ENCODE measurements around the gene LRRC58.
A peak's percentile ranks its signal among the peaks of the same experiment; 100 is the strongest.
"Not testable (repeated sequence)": the region's sequence is repeated elsewhere in the genome, so short reads cannot be mapped to it uniquely, and the experiment has no call there.

The LRRC58 gene

DNA sequence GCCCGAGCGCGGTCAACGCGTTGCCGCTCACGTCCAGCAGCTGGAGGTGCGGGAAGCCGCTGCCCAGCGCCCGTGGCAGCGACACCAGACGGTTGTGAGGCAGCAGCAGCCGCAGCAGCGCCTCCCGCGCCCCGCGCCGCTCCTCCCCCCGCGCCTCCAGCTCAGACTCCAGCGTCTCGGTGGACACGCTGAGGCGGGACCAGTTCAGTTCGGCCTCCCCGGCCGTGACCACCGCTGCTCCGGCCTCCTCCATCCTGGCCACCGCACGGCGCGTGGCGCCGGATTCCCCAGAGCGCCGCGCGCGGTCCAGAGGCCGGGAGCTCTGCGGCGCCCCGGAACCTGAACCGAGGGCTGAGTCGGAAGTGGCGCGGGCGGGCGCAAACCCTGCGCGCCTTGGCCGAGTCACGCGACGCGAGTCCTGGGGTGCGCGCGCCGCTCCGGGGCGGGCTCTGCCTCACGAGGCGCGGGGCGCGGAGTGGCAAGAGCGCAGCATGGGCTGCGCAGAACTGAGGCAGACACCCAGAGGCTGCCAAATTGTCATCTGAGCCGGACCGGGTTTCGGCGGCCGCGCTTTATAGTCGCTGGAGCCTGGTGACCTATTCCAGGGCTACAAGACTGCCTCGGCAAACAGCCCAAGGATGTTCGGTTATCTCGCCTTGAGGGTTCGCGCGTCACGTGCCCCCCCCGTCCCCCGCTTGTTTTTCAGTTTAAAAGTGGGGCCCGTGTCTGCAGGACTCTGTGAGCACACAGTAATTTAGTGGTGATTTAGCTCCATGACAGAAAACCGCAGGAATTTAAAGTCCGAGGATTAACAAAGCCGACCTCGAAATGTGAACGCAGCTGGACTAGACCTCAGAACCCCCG is at the start of gene LRRC58:
Gene LRRC58 (minus strand): TSS at position 364 of the 864 bp plus-strand sequence. CDS start 111 bp downstream, at position 253.
- intact Hi-C loops (cut with DNase I), result loop anchor here (5.0 to 10.0 kb wide), 3 partner anchors 104 to 257 kb away; partner anchors contain the start of gene GSK3B
- DNase-seq, result peak; percentile 72 to 98 (median 84)

DNA sequence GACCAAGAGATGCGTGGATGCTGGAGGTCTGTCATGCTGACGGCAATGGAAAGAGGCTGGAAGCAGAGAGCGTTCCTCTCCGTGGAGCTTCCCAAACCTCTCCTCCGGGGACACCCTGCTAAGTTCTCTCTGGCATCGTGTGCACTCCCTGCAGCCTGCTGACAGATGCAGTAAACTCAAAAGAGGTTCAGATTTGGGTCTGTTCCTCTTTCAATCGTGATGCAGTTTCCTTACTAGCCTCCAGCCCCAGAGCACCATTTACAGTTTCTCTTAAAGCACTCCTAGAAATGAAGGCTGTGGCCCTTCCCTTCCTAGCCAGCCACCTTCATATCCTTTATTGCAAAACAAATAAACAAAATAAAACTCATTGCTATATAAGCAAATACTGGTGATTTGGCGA is 47.3 kb upstream of the LRRC58 start:
- intact Hi-C loops (cut with DNase I), result no loop called here
- DNase-seq, result no peak

DNA sequence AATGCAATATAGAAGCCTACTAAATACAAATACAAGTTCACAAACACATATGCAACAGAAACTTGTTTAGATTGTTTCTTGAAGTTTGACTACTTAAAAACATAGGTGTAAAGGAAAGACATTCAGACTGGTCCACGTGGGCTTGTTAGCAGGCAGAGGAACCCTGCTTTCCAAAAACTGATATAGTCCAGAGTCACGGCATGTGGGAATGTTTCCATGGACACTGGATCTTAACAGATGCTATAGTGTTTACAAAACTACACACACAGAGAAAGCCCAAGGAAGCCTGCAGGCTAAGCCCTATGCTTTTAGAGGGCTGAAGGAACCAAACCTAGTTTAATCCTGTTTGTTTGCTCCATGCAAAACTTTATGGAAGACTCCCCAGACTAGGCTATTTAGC is 45.2 kb upstream of the LRRC58 start:
- no peak for DNase-seq
- intact Hi-C loops (cut with DNase I), result no loop called here

DNA sequence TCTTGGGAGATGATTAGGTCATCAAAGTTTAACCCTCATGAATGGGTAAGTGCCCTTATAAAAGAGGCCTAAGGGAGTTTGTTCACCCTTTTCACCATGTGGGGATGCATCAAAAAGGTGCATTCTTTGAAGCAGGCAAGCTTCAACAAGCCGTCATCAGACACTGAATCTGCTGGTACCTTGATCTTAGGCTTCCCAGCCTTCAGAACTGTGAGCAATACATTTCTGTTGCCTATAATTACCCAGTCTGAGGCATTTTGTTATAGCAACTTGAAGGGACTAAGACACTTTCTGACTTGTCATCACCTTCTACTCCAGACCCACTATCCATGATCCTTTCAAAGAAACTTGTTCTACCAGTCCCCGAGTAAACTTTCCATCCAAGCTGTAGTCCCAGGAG is 44.6 kb upstream of the LRRC58 start:
- no peak for DNase-seq
- intact Hi-C loops (cut with DNase I), result no loop called here

DNA sequence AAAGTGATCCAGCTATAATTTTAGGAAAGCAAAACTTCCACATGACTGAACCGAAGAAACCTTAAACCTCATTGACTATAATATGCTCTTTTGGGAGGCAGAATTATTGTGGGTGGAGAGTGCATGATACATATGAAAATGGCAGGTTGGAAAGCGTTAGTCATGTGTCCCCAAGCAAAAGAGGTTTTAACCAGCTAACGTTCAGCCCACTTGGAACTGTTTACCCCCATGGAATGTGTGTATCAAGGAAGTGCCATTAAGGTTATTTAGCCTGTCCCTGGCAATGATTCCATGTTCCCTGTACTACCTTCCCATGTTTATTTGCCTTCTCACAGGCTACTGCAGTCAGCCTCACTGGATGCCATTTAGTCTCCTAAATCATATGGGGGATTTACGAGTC is 44.1 kb upstream of the LRRC58 start:
- no peak for DNase-seq
- intact Hi-C loops (cut with DNase I), result no loop called here

DNA sequence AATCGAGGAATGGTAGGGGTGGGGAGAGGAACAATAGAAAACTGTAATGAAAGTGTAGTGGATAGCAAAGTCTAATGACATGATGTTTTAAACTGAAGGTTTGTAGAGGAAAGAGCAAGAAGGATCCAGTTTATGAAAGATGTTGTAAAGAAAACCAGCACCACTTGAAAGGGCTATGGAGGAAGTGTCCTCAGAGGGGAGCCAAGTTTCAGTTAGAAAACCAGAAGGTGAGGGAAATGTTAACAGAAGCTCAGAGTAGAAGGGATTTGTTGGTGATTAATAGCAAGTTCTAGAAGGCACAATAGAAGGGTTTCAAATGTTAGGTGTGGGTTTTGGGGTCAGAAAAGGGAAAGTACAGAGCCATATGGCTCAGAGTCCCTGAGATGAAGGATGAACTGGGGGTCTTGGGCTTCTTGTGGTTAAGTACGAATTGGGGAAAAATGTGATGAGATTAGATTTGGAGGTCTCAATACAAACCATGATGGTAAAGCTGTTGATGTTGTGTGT is 33.8 kb upstream of the LRRC58 start:
- intact Hi-C loops (cut with DNase I), result no loop called here

DNA sequence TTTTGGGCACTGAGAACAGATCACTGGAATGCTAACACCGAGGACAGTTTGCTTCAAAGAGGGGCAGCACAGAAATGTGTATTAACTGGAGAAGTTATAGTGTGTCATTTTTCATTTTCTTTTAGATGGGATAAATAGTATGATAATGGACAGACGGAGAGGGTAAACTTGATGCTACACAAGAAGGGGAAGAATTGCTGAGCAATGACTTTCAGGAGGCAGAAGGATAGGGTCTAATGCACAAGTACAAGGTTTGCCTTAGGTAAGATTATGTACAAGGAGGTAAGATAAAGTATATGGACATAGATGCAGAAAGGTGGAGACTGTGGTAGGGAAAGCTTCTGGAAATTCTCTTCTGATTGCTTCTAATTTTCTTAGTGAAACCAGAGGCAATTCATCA is 32.3 kb upstream of the LRRC58 start:
- no peak for DNase-seq
- intact Hi-C loops (cut with DNase I), result no loop called here

More for the DNA sequence above, 33.8 kb upstream of the LRRC58 start:
- DNase-seq, result no peak

DNA sequence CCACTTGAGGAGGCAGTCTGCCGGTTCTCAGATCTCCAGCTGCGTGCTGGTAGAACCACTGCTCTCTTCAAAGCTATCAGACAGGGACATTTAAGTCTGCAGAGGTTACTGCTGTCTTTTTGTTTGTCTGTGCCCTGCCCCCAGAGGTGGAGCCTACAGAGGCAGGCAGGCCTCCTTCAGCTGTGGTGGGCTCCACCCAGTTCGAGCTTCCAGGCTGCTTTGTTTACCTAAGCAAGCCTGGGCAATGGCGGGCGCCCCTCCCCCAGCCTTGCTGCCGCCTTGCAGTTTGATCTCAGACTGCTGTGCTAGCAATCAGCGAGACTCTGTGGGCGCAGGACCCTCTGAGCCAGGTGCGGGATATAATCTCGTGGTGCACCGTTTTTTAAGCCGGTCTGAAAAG is 28.8 kb upstream of the LRRC58 start:
- intact Hi-C loops (cut with DNase I); DNase-seq: not testable (repeated sequence)

DNA sequence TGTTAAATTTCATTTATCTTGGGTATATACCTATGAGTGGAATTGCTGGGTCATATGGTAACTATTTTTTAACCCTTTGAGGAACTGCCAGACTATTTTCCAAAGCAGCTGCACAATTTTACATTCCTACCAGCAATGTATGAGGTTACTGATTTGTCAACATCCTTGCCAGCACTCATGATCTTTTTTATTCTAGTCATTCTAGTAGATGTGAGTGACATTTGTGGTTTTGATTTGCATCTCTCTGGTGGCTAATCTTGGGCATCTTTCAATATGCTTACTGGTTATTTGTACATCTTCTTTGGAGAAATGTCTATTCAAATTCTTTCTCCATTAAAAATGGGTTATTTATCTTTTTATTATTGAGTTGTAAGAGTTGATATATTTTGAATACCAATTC is 21.3 kb upstream of the LRRC58 start:
- no peak for DNase-seq
- intact Hi-C loops (cut with DNase I), result no loop called here

DNA sequence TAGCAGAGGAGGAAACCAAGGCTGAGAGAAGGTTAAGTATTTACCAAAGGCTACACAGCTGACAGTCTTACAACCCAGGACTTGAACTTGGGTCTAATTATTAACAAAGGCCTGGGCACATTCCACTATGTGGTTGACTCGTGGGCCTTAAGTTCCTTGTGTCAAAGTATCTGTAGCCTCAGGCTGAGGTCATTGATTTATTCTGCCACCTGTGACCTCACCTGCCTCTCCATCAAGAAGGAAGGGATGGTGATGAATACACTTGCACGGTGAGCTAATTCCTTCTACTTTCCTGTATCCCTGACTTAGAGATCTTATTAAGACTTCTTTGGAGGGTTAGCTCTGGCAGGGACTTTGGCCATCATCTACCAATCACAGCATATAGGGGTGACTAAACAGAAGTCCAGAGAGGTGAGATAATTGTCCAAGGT is 19.9 kb upstream of the LRRC58 start:
- intact Hi-C loops (cut with DNase I), result no loop called here
- no peak for DNase-seq

DNA sequence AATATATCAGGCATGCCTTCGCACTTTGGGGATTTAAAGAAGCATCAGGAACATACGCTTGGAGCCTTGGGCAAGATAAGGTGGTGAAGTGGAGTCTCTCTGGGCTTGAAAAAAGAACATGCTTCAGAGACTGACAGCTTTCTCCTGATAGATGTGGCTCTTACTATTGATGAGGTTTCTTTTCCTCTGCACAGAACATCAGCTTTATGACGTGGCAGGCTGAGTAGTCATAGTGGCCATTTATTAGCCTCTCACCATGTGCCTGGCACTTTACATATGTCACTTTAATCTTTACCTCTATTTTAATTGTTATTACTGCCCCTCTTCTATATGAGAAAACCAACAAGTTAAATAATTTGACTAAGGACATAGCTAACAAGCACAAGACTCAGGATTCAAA is 19.0 kb upstream of the LRRC58 start:
- no peak for DNase-seq
- intact Hi-C loops (cut with DNase I), result no loop called here

DNA sequence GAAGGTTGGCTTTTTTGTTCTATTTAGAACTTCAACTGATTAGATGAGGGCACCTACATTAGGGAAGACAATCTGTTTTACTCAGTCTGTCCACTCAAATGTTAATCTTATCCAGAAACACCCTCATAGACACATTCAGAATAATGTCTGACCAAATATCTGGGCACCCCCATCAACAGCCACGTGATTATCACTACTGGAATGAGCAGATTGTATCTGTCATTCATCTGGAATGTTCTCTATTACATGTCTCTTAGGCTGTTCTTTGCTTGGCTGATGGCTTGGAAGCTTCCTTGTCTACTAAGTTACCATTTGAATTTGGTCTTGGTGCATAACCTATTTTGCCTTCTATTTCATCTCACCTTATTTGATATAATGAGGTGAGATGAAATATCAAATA is 15.7 kb upstream of the LRRC58 start:
- intact Hi-C loops (cut with DNase I), result no loop called here
- DNase-seq, result no peak

DNA sequence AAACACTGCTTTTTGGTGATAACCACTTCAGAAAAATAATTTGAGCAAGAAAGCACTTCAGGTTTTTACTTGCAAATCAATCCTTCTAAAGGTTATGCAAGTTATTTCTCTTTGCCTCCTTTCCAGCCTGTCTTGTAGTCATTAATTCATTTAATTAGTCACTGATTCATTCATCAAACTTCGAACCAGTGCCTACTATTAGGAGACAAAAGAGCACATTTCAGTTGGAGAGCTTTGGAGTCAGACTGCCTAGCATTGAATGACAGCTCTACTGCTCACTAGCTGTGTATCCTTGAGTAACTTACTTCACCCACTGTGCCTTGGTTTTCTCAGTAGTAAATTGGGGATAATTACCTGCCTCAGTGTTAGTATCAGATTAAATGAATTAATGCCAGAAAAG is 14.9 kb upstream of the LRRC58 start:
- intact Hi-C loops (cut with DNase I), result no loop called here
- DNase-seq, result no peak

DNA sequence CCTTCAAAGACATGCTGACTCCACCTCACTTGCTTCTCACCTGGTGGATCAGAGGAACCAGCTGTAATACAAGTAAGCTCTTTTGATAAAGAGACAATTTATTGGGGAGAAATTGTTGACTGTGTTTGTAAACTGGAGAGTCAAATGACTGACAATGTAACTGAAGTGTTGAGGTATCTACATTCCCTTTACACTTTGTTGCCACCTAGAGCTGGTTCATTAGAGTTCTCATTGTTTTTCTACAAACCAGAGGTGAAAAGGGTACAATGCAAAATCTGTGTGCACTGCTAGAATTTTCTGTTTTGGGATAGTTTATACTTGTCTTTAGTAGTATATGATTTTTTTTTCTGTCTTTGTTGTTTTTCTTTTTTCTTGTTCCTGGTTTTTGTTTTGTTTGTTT is 8.7 kb upstream of the LRRC58 start:
- intact Hi-C loops (cut with DNase I), result no loop called here
- DNase-seq, result no peak

DNA sequence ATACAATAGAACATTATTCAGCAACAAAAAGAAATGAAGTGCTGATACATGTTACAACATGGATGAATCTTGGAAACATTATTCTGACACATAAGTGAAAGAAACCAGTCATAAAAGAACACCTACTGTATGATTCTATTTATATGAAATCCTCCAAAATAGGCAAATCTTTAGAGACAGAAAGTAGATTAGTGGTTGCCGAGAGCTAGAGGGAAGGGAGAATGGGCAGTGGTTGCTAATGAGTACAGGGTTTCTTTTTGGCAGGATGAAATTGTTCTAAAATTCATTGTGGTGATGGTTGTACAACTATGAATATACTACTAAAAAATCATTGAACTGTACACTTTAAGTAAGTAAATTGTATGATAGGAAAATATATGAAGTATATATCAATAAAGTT is 6.3 kb upstream of the LRRC58 start:
- DNase-seq, result no peak
- intact Hi-C loops (cut with DNase I), result no loop called here

DNA sequence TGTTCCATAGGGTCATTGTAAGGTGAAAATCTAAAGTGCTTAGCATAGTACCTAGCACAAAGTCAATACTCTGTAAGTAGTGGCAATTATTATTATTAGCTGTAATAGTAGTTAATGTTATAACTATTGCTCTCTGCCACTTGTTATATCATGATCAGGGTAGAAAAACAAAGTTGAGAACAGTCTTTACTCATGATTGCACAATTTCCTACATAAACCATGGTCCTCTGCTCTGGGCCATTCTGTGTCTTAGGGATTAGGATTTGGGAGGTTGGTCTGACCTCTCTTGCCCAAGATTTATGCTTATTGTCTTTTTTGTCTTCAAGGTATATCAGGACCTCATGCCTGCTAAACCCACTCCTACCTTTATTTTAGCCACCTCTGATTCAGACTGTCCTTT is 4.3 kb upstream of the LRRC58 start:
- no peak for DNase-seq
- intact Hi-C loops (cut with DNase I), result no loop called here

DNA sequence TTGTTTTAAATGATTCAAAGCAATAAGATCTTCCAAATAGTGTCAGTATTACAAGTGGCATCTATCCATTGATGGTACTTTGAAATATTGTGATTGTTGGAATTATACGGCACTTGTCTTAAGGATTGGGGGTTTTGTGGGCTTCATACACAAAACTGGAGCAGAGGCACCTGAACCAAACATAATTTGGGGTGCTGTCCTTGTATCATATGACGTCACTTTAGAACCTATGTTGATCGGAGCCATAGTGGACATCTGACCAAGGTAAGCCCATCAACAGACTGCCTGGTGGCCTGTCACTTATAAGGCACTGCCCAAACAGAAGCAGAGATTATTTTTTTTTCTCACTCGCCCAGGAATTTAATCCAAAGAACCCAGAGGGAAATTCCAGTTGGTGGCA is 2.9 kb upstream of the LRRC58 start:
- intact Hi-C loops (cut with DNase I), result no loop called here
- no peak for DNase-seq

DNA sequence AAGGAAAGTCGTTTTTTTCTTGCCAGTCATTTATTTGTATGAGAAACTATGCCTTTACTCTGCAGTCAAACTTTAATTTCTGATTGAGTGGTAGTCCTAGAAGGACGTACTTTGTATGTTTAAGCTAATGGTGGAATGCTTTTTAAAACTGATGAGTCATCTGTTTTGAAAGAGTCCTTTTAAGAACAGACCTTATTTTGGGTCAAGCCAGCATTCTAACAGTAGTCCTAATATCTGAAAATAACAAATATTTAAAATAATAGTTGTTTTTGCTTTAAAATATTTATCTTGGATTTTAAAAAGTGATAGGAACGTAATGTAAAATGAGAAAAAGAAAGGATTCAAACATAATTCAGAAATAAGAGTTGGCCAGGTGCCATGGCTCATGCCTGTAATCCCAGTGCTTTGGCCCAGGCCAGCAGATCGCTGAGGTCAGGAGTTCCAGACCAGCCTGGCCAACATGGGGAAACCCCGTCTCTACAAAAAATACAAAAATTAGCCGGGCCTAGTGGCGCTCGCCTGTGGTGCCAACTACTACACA is 1.3 kb upstream of the LRRC58 start:
- DNase-seq, result peak in 5 of 10 donors; percentile 14 to 76 (median 59)
- intact Hi-C loops (cut with DNase I), result loop anchor here (1.0 kb wide), 1 partner anchor 67 kb away; no protein-coding TSS in a partner anchor

DNA sequence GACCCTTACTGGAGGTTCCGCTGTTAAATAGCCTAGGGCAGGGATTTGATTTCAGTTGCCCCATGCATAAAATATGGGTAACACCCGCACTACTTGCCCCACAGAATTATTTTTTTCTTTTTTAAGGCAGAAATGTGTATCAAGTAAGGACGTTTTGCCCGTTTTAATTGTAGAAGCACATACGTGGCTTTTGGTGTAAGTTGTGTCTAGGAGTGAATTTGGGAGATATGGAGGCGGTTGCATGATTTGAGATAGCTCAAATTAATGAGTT is 636 bp upstream of the LRRC58 start:
- DNase-seq, result no peak
- intact Hi-C loops (cut with DNase I), result loop anchor here (1.0 to 10.0 kb wide), 4 partner anchors 68 to 257 kb away; partner anchors contain the start of gene GSK3B

DNA sequence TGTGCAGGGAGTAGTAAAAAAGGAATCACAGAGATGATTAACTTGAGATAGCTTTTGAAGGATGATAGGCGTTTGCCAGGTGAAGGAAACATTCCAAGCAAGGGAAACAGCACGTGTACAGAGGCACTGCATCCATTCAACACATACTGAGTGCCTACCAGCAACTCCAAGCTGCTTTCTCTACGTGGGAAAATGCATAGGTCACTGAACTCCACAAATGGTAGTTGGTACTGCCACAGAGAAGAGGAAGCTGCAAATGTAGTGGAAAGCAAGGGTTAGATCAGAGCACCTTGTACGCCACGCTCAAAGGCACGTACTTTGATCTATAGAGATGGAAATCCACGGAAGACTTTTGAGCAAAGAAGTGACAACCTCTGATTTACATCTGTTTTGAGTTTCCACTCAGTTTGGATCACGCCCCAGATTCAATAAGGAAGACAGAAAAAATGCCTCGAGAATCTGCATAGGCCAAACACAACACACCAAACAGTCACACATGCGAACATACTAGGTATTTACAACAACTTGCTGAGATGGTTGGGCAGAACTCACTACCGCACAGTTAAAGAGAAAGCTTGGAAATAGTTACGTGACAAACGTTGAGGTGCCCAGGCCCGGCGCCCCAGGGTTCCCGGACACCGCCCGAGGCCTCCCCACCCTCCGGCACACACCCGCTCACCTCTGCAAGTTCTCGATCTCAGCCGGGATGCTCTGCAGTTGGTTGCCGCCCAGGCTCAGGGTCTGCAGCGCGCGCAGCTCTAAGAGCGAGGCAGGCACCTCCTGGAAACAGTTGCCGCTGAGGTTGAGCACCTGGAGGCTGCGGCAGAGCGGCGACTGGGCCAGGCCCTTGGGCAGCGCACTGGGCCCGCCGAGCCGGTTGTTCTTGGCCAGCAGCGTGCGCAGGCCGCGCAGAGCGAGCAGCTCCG is 826 bp downstream of the LRRC58 start:
- peak in 2 of 10 donors; percentile 13 to 87 for DNase-seq
- intact Hi-C loops (cut with DNase I), result loop anchor here (5.0 to 10.0 kb wide), 3 partner anchors 104 to 256 kb away; partner anchors contain the start of gene GSK3B

DNA sequence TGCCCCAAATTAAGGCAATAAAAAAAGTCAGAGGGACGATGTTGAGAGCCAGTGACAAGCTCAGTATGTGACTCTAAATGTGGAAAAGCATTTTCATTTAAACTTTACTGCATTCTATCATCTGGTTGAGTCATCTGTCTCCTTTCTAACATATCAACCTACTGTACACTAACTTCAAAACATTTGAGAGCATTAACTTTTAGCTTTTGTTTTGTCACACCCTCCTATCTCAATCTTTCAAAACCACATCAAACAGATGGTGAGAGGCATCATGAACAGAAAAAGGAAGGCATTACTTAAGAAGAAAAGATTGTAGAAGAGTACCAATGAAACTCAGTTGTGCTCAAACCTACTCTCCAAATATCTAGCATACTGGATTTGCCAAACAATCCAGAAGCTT is 4.8 kb downstream of the LRRC58 start:
- DNase-seq, result no peak
- intact Hi-C loops (cut with DNase I), result loop anchor here (10.0 kb wide), 1 partner anchor 100 kb away; no protein-coding TSS in a partner anchor

All from posterior cingulate gyrus (tissue), 11 donors.